MCF 10A (cell line): ENCODE data around the gene PPM1H. TPM values are rescaled to one million over a fixed set of nuclear protein-coding genes. Genes with fewer than 3 reads are reported as not detected.

Experiments used
- BruUV-seq: library from RNA; stranded (reverse); fragments of 400-500 nt; replicated peaks from 2 replicates; lab custom pipeline; 2021; lab: Mats Ljungman, UMichigan
- CTCF ChIA-PET: fragments of 300-600 bp; sonication (Branson Sonifier 250); formaldehyde crosslinking; extraction: SDS; loops from one replicate; lab custom pipeline; 2021; ENCODE audit warnings: antibody characterized with exemption, inconsistent platforms; lab: Yijun Ruan, JAX
- POLR2A ChIA-PET: fragments of 300-600, 350-650 bp; sonication (Branson Sonifier 250); formaldehyde crosslinking; extraction: SDS; loops from one replicate; lab custom pipeline; 2020; ENCODE audit warnings: antibody characterized with exemption, inconsistent platforms; lab: Yijun Ruan, JAX
- DNase-seq: peaks from one replicate; pipeline ENCODE4 v3.0.0-alpha.2; 2018; ENCODE audit not compliant: unreplicated experiment
- H3K27ac Mint-ChIP-seq: one replicate; pipeline ENCODE4 v1.8.0; 2022; ENCODE audit warnings: mild to moderate bottlenecking, low read depth, mixed read lengths; ENCODE audit not compliant: unreplicated experiment
- H3K27me3 Mint-ChIP-seq: one replicate; pipeline ENCODE4 v1.8.0; 2022; ENCODE audit warnings: mixed read lengths; ENCODE audit not compliant: insufficient read depth, unreplicated experiment
- H3K36me3 Mint-ChIP-seq: one replicate; pipeline ENCODE4 v1.8.0; 2022; ENCODE audit warnings: mild to moderate bottlenecking, moderate library complexity, mixed read lengths; ENCODE audit not compliant: insufficient read depth, unreplicated experiment
- H3K4me1 Mint-ChIP-seq: one replicate; pipeline ENCODE4 v1.8.0; 2022; ENCODE audit warnings: mixed read lengths; ENCODE audit not compliant: insufficient read depth, unreplicated experiment
- H3K4me3 Mint-ChIP-seq: one replicate; pipeline ENCODE4 v1.8.0; 2022; ENCODE audit warnings: mild to moderate bottlenecking, moderate library complexity, mixed read lengths; ENCODE audit not compliant: unreplicated experiment
- H3K9me3 Mint-ChIP-seq: one replicate; pipeline ENCODE4 v1.8.0; 2022; ENCODE audit warnings: mixed read lengths; ENCODE audit not compliant: unreplicated experiment
- CTCF ChIP-seq: fragments of 200-600 bp; IDR thresholded peaks from one replicate; pipeline ENCODE4 v1.8.0; 2022; ENCODE audit warnings: antibody characterized with exemption, mild to moderate bottlenecking; ENCODE audit not compliant: unreplicated experiment
- intact Hi-C: fragments of 100-400 bp; cut with micrococcal nuclease; formaldehyde crosslinking; loops from 2 replicates; pipeline ENCODE4 v1.14.1; 2022
- total RNA-seq: library from RNA; stranded (reverse); gene quantifications from 2 replicates; pipeline ENCODE4 v1.2.3, GENCODE V29; 2022

The PPM1H gene
- total RNA-seq, 1 experiment from 2014 or later = 0.49 TPM

- TF ChIP-seq CTCF = no peak
- POLR2A ChIA-PET = no interaction called here
- Mint-ChIP-seq H3K4me3 (no peak overlapping the region), H3K9me3 (no peaks in the 10 kb centered on the region), H3K4me1 (no peaks in the 10 kb centered on the region), H3K36me3 (no peaks in the 10 kb centered on the region), H3K27me3 (no peaks in the 10 kb centered on the region), H3K27ac (no peak overlapping the region)
- no TSS peak for BruUV-seq
- CTCF ChIA-PET = interaction anchor here (0.6 to 2.1 kb wide), 5 partner anchors 9 to 227 kb away, joined by 3 to 8 read pairs (median 6); no protein-coding TSS in a partner anchor
- intact Hi-C loops = no loop called here
- no peak for DNase-seq
Measured at GRCh38 chr12:62808166-62808879, 126.6 kb downstream of the PPM1H start.

GRCh38 chr12:62806893-62807292 lies 128.1 kb downstream of the PPM1H start:
- intact Hi-C loops = no loop called here
- Mint-ChIP-seq H3K4me1 (no peaks in the 10 kb centered on the region), H3K27me3 (no peaks in the 10 kb centered on the region), H3K36me3 (no peaks in the 10 kb centered on the region), H3K4me3 (no peak overlapping the region), H3K27ac (no peak overlapping the region), H3K9me3 (no peaks in the 10 kb centered on the region)
- no peak for TF ChIP-seq CTCF
- no peak for DNase-seq
- ChIA-PET CTCF (interaction anchor here (1.1 to 2.1 kb wide), 2 partner anchors 9 to 14 kb away, joined by 3 to 6 read pairs; no protein-coding TSS in a partner anchor), POLR2A (no interaction called here)
- no TSS peak for BruUV-seq

GRCh38 chr12:62806244-62806836 lies 128.6 kb downstream of the PPM1H start:
- no TSS peak for BruUV-seq
- ChIA-PET POLR2A (no interaction called here), CTCF (interaction anchor here (1.1 kb wide), 1 partner anchor 13 kb away, joined by 3 read pairs; no protein-coding TSS in a partner anchor)
- Mint-ChIP-seq H3K4me3 (no peak overlapping the region), H3K36me3 (no peaks in the 10 kb centered on the region), H3K27ac (no peak overlapping the region), H3K27me3 (no peaks in the 10 kb centered on the region), H3K4me1 (no peaks in the 10 kb centered on the region), H3K9me3 (no peaks in the 10 kb centered on the region)
- no peak for DNase-seq
- intact Hi-C loops = no loop called here
- TF ChIP-seq CTCF = no peak

- DNase-seq = no peak
- CTCF ChIA-PET = no interaction called here
- intact Hi-C loops = no loop called here
- POLR2A ChIA-PET = no interaction called here
- Mint-ChIP-seq H3K4me3 (no peak overlapping the region), H3K36me3 (no peaks in the 10 kb centered on the region), H3K4me1 (no peaks in the 10 kb centered on the region), H3K9me3 (no peaks in the 10 kb centered on the region), H3K27ac (no peak overlapping the region), H3K27me3 (no peaks in the 10 kb centered on the region)
- no peak for TF ChIP-seq CTCF
- no TSS peak for BruUV-seq
Measured at GRCh38 chr12:62805517-62805916, 129.4 kb downstream of the PPM1H start.
